Measurements from ENCODE around the gene DUSP8. TPM values are rescaled to one million over a fixed set of nuclear protein-coding genes. Genes with fewer than 3 reads are reported as not detected.

Gene DUSP8
- total and polyA plus RNA-seq, 2 of the 8 experiments (the other 6 are each of a cell fraction or from before 2014, with no cell fraction given), result 2.8 to 3.6 TPM

DNA sequence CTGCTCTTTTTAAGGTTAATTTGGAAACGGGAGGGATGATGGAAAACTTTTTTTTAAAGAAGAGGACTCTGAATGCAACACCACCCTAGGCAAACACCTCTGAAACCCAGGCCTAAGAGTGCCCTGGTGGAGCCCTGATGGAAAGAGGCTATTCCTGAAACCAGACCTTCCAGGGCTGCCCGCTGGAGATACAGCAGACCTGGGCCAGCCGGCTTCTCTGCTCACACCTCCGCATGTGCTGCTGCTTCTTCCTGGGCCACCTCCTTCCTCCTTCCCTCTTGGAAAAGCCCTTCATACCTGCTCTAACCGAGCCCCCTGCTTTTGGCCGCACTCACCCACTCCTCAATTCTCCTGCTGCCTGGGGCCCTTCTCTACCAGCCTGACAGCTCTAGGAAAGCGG lies 37.9 kb downstream of the DUSP8 start (continued):
- TF ChIP-seq, protein P1, sequence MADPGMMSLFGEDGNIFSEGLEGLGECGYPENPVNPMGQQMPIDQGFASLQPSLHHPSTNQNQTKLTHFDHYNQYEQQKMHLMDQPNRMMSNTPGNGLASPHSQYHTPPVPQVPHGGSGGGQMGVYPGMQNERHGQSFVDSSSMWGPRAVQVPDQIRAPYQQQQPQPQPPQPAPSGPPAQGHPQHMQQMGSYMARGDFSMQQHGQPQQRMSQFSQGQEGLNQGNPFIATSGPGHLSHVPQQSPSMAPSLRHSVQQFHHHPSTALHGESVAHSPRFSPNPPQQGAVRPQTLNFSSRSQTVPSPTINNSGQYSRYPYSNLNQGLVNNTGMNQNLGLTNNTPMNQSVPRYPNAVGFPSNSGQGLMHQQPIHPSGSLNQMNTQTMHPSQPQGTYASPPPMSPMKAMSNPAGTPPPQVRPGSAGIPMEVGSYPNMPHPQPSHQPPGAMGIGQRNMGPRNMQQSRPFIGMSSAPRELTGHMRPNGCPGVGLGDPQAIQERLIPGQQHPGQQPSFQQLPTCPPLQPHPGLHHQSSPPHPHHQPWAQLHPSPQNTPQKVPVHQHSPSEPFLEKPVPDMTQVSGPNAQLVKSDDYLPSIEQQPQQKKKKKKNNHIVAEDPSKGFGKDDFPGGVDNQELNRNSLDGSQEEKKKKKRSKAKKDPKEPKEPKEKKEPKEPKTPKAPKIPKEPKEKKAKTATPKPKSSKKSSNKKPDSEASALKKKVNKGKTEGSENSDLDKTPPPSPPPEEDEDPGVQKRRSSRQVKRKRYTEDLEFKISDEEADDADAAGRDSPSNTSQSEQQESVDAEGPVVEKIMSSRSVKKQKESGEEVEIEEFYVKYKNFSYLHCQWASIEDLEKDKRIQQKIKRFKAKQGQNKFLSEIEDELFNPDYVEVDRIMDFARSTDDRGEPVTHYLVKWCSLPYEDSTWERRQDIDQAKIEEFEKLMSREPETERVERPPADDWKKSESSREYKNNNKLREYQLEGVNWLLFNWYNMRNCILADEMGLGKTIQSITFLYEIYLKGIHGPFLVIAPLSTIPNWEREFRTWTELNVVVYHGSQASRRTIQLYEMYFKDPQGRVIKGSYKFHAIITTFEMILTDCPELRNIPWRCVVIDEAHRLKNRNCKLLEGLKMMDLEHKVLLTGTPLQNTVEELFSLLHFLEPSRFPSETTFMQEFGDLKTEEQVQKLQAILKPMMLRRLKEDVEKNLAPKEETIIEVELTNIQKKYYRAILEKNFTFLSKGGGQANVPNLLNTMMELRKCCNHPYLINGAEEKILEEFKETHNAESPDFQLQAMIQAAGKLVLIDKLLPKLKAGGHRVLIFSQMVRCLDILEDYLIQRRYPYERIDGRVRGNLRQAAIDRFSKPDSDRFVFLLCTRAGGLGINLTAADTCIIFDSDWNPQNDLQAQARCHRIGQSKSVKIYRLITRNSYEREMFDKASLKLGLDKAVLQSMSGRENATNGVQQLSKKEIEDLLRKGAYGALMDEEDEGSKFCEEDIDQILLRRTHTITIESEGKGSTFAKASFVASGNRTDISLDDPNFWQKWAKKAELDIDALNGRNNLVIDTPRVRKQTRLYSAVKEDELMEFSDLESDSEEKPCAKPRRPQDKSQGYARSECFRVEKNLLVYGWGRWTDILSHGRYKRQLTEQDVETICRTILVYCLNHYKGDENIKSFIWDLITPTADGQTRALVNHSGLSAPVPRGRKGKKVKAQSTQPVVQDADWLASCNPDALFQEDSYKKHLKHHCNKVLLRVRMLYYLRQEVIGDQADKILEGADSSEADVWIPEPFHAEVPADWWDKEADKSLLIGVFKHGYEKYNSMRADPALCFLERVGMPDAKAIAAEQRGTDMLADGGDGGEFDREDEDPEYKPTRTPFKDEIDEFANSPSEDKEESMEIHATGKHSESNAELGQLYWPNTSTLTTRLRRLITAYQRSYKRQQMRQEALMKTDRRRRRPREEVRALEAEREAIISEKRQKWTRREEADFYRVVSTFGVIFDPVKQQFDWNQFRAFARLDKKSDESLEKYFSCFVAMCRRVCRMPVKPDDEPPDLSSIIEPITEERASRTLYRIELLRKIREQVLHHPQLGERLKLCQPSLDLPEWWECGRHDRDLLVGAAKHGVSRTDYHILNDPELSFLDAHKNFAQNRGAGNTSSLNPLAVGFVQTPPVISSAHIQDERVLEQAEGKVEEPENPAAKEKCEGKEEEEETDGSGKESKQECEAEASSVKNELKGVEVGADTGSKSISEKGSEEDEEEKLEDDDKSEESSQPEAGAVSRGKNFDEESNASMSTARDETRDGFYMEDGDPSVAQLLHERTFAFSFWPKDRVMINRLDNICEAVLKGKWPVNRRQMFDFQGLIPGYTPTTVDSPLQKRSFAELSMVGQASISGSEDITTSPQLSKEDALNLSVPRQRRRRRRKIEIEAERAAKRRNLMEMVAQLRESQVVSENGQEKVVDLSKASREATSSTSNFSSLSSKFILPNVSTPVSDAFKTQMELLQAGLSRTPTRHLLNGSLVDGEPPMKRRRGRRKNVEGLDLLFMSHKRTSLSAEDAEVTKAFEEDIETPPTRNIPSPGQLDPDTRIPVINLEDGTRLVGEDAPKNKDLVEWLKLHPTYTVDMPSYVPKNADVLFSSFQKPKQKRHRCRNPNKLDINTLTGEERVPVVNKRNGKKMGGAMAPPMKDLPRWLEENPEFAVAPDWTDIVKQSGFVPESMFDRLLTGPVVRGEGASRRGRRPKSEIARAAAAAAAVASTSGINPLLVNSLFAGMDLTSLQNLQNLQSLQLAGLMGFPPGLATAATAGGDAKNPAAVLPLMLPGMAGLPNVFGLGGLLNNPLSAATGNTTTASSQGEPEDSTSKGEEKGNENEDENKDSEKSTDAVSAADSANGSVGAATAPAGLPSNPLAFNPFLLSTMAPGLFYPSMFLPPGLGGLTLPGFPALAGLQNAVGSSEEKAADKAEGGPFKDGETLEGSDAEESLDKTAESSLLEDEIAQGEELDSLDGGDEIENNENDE (IDR thresholded peaks at IDR 0.05; ENCODE audit: insufficient replicate concordance, low read length), result no peak
- TF ChIP-seq SRF (IDR thresholded peaks at IDR 0.05; ENCODE audit: low read depth, low read length) (no peak), CHD2 (IDR thresholded peaks at IDR 0.05; ENCODE audit: low read length) (no peak), HDAC2 (IDR thresholded peaks at IDR 0.05; ENCODE audit: borderline replicate concordance in 1 of 2, low read depth in 2 of 2, low read length in 2 of 2) (no peak), EGR1 (IDR thresholded peaks at IDR 0.05; ENCODE audit: borderline replicate concordance, low read depth, low read length) (no peak), SIX5 (IDR thresholded peaks at IDR 0.05; ENCODE audit: low read depth, low read length) (no peak), MAFK (IDR thresholded peaks at IDR 0.05; ENCODE audit: low read depth, low read length) (no peak), BRCA1 (IDR thresholded peaks at IDR 0.05; ENCODE audit: low read depth, low read length) (no peak), KDM5A (IDR thresholded peaks at IDR 0.05; ENCODE audit: low read length) (no peak), CBX5 (IDR thresholded peaks at IDR 0.05; ENCODE audit: low read depth, low read length) (no peak), CREB1 (IDR thresholded peaks at IDR 0.05) (no peak), ZNF274 (IDR thresholded peaks at IDR 0.05; ENCODE audit: borderline replicate concordance, extremely low read depth, low read length) (no peak), JUN (IDR thresholded peaks at IDR 0.05; ENCODE audit: low read depth, low read length) (no peak)
